Skeletal muscle cell (primary cell): Measurements from ENCODE around the gene ITPRIP.

Experiments used
- DNase-seq: peaks from one replicate; pipeline ENCODE4 v3.0.0-alpha.2; 2010; ENCODE audit warnings: low read depth
- H3K4me3 ChIP-seq: 2 replicates; pipeline ENCODE4 v1.5.1; 2011; ENCODE audit warnings: low read depth, mild to moderate bottlenecking, control low read depth, low read length, moderate library complexity

Gene ITPRIP

GRCh38 chr10:104345515-104345914 lies 7.2 kb upstream of the ITPRIP start:
- H3K4me3 ChIP-seq: no peak overlapping the region
- DNase-seq: no peak

GRCh38 chr10:104344219-104344618 lies 6.0 kb upstream of the ITPRIP start:
- no peak for DNase-seq

GRCh38 chr10:104342941-104343411 lies 4.7 kb upstream of the ITPRIP start:
- DNase-seq: no peak
- H3K4me3 ChIP-seq: no peak overlapping the region

More at GRCh38 chr10:104344219-104344618, 6.0 kb upstream of the ITPRIP start:
- no peak overlapping the region for H3K4me3 ChIP-seq

DNA sequence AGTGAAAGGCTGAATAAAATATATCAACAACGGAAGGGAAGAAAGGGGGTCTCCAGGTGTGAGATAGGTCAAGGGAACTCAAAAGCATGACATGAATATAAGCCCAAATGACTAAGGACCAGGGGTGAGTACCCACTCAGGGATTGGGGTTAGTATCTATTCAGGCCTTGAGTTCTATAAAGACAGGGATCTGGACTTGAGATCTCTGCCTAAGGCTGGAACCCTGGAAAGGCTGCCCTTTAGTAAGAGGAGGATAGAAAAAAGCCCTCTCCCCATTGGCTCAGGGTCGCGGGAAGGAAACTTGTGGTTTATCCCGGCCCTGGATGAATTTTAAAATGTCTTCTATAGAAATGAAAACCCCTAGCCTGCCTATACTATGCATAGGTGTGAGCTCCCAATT lies 2.4 kb upstream of the ITPRIP start:
- no peak overlapping the region for H3K4me3 ChIP-seq
- DNase-seq: no peak

DNA sequence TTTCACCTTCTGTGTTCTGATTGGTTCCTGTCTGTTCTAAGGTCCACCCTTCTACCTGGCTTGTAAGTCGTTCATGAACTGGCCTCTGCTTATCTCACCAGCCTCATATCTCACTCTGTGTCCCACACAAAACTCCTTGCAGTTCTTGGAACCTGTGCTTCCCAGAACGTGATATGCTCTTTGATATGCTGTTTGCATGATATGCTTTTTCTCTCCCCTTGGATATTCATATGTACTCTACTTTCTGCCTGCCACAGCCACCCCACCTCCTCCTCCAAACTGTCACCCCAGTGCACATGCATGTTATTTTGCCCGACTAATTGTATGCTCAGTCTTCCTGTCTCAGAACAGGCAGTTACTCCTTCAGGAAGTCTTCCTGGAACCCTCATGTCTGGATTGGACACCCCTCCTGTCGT lies 1.9 kb upstream of the ITPRIP start:
- H3K4me3 ChIP-seq: no peak overlapping the region
- no peak for DNase-seq

- peak overlapping the region; percentile 91 for H3K4me3 ChIP-seq
- DNase-seq: no peak
Measured at GRCh38 chr10:104339469-104340110, 1.3 kb upstream of the ITPRIP start.

- peak overlapping the region; percentile 91 for H3K4me3 ChIP-seq
- no peak for DNase-seq
Measured at GRCh38 chr10:104337521-104337984, 712 bp downstream of the ITPRIP start.

DNA sequence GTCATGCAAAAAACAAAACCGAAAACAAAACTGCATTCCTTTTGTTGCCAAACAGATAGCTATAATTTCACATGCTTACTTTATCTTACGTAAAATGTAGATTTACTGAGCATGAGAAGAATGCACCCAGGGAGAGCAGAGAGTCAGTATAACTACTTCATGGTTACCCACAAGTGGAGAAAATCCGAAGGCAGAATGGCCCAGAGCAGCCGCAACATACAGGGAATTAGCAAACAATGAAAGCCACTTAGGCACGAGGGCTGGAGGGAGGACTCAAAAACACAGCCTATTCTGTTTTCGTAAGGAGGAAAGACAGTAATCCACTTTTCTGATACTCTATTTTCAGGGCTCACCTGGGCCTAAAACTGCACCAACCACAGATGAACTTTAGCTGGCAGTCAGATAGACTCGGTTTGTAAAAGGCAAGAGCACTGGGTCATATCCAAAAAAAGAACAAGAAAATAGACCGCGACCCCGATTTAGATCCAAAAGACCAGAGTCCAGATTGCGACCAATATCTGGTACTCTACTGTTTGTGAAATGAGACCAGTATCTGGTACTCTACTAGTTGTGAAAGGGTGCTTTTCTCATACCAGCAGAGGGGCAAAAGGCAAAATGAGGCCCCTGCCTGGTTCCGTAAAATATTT lies 1.3 kb downstream of the ITPRIP start:
- H3K4me3 ChIP-seq: peak overlapping the region; percentile 91
- DNase-seq: no peak

DNA sequence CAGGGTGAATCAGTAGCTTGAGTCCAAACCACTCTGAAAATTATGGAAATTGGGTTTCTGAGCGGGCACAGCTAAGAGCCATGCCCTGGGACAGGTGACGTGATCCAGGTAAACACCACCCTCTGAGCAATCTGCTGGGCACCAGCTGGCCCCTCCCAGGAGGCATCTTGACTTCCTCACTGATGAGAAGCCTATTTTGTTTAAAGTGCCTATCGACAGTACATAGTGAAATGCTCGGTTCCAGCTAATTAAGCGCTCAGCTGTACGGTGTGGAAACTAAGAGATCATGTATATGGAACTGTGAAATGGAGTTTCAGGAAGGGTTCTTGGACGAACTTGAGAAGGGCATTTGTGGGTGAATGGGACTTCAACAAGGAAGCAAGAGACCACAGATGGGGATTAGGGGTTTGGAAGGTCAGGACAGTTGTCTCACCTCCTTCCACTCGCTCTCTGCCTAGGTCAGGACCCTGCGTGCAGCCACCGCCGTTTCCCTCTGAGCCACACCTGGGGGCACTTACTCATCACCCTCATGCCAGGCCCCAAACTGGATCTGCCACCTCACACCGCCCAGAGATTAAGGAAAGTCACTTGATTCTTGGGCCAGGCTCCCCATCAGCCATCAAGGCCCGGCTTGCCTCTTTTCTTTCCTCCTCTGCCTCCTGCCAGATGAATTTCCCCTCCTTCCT lies 3.2 kb downstream of the ITPRIP start:
- peak overlapping the region; percentile 91 for H3K4me3 ChIP-seq
- no peak for DNase-seq

DNA sequence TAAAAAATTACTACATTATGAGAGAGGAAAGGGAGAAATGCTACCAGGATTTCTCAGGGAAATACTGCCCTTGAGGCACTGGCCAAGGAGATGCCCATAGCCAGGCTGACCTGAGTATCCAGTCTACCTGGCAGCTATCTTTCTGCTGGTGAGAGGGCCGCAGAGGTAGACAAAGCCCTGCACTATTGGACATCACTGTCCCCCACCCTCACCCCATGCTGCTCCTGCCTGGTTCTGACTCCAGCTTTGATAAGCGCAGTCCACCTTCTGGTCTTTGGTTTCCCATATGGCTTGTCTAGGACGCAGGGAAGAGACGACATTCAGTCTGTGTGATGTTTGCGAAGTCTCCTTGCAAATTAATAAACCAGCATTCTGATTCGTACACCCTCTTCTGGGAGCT lies 3.7 kb downstream of the ITPRIP start:
- no peak for DNase-seq
- no peak overlapping the region for H3K4me3 ChIP-seq

DNA sequence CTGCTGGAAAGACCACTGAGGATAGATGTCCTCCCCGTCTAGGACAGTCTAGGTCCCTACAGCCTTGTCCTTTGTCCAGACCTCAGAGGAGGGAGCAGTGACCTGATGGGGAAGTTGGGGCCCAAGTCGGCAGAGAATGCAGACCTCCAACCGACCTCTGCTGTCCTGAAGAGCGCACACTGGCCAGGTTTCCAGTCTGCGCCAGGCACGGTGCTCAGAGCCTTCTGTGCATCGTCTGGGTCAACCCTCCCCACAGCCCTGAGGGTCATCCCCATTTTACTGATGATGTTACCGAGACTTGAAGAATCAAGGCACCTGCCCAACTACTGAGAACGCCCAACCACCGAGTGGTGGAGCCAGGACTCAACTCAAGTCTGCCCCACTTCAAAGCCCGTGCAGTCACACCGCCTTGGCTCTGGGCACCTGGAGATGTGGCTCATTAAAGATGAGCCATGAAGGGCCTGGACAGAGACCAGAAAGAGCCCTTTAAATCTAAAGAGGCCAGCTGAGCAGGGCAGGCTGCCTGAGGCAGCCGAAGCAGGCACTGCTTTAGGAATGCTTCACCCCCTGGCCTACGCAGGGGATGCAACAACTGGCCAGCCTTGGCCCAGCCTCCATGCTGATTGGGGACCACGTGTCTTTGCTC lies 4.4 kb downstream of the ITPRIP start:
- H3K4me3 ChIP-seq: no peak overlapping the region
- DNase-seq: no peak

- no peak for DNase-seq
- no peak overlapping the region for H3K4me3 ChIP-seq
Measured at GRCh38 chr10:104333032-104333727, 5.1 kb downstream of the ITPRIP start.

GRCh38 chr10:104332243-104333031 lies 5.8 kb downstream of the ITPRIP start:
- no peak overlapping the region for H3K4me3 ChIP-seq
- DNase-seq: no peak

- no peak overlapping the region for H3K4me3 ChIP-seq
- no peak for DNase-seq
Measured at GRCh38 chr10:104331208-104331838, 6.9 kb downstream of the ITPRIP start.

DNA sequence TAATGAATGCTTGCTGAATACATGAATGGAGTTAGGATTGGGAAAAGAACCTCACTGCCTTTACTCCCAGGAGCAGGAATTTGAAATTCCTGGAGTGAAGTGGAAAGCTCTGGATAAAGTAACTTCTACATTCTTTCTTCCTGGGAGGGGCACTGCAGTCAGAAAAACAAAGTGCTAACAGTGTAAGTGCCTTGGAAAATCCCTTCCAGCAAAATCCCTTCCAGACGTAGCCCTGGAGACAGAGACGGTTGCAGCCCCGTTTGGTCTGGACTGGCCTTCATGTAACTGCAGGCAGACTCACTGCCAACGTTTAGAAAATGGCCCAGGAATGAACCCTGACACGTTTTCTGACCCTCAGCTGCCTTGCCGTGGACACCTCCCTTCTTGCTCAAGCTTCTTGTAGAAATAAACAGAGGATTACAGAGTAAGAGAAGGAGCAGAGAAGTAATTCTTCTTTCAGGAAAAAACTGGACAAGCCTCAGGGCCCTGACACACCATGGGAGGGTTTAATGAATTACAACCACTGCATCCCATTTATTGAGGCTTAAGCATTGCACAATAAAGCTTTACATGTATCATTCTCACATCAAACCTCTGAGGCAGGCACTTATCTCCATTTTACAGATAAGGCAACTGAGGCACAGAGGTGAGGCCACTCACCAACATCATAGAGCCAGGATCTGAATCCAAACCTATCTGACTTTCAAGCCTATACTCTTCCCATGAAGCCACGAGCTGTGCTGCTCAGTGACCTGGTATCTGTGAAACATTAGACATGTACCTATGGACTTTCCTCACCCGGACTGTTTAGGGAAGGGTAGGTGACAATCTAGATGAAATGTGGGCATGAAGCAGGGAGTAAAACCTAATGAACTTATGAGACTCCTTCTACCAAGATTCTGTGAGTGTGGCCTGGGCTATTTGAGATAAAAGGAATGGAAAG lies 7.8 kb downstream of the ITPRIP start:
- no peak overlapping the region for H3K4me3 ChIP-seq
- peak; percentile 87 for DNase-seq

DNA sequence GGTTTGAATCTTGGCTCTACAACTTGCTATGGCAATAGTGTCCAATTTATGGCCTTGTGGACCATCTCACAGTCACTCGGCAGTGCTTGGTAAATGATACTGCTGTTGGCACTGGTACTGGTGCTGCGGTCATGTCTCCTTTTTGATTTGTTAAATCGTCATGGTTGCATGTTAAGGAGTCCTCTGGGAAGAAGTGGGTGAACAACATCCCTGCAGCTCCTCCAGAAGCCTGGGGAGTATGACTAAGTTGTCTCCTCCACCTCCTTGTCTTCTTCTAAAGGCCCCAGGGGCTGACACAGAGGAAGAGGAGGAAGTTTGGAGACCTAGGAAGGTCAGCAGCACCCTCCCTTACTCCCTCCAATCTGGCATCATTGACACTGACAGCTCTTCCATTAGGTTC lies 8.5 kb downstream of the ITPRIP start:
- peak; percentile 79 for DNase-seq
- no peak overlapping the region for H3K4me3 ChIP-seq
